ENCODE results near the gene ZNF630. TPM values are rescaled to one million over a fixed set of nuclear protein-coding genes. Genes with fewer than 3 reads are reported as not detected.
"Not testable (repeated sequence)": the region's sequence is repeated elsewhere in the genome, so short reads cannot be mapped to it uniquely, and the experiment has no call there.

Gene ZNF630
- total RNA-seq = 8.4 TPM

GRCh38 chrX:48071064-48071985 is at the start of gene ZNF630:
ZNF630 (minus strand) TSS chrX:48071640; CDS start chrX:48066886, 4,754 bp downstream.
- peak; percentile 52 for DNase-seq

GRCh38 chrX:48107717-48108116 is 36.3 kb upstream of the ZNF630 start:
- no peak for DNase-seq

- no peak for DNase-seq
Measured at GRCh38 chrX:48102874-48103374, 31.5 kb upstream of the ZNF630 start.

GRCh38 chrX:48101443-48101842 is 30.0 kb upstream of the ZNF630 start:
- no peak for DNase-seq

GRCh38 chrX:48092558-48092957 is 21.1 kb upstream of the ZNF630 start:
- DNase-seq = not testable (repeated sequence)

- DNase-seq = no peak
Measured at GRCh38 chrX:48090123-48090522, 18.7 kb upstream of the ZNF630 start.

GRCh38 chrX:48086082-48086481 is 14.6 kb upstream of the ZNF630 start:
- DNase-seq = no peak

- no peak for DNase-seq
Measured at GRCh38 chrX:48083706-48084105, 12.3 kb upstream of the ZNF630 start.

GRCh38 chrX:48083212-48083611 is 11.8 kb upstream of the ZNF630 start:
- no peak for DNase-seq

GRCh38 chrX:48076343-48076742 is 4.9 kb upstream of the ZNF630 start:
- DNase-seq = no peak

- no peak for DNase-seq
Measured at GRCh38 chrX:48071986-48072605, 656 bp upstream of the ZNF630 start.

GRCh38 chrX:48068096-48068887 is 3.1 kb downstream of the ZNF630 start:
- DNase-seq = no peak

- DNase-seq = no peak
Measured at GRCh38 chrX:48064261-48064660, 7.2 kb downstream of the ZNF630 start.

GRCh38 chrX:48059296-48059639 is 12.2 kb downstream of the ZNF630 start:
- no peak for DNase-seq

- DNase-seq = no peak
Measured at GRCh38 chrX:48058621-48059295, 12.7 kb downstream of the ZNF630 start.

GRCh38 chrX:48046846-48047245 is 24.6 kb downstream of the ZNF630 start:
- DNase-seq = no peak

GRCh38 chrX:48045410-48046311 is 25.8 kb downstream of the ZNF630 start:
- DNase-seq = no peak

- no peak for DNase-seq
Measured at GRCh38 chrX:48043056-48043455, 28.4 kb downstream of the ZNF630 start.

- DNase-seq = no peak
Measured at GRCh38 chrX:48035891-48036290, 35.5 kb downstream of the ZNF630 start.

- DNase-seq = not testable (repeated sequence)
Measured at GRCh38 chrX:48030641-48031173, 40.7 kb downstream of the ZNF630 start.

- no peak for DNase-seq
Measured at GRCh38 chrX:48030237-48030636, 41.2 kb downstream of the ZNF630 start.

Data from occipital lobe (tissue), 2 donors.